Astrocyte (in vitro differentiated cells and primary cell): Measurements from ENCODE around the gene AGTR2. TPM values are rescaled to one million over a fixed set of nuclear protein-coding genes. Genes with fewer than 3 reads are reported as not detected.

Experiments used
- DNase-seq: peaks from one replicate; pipeline ENCODE4 v3.0.0-alpha.2; 2010; ENCODE audit warnings: low read depth
- FAIRE-seq: peaks from 2 replicates; lab custom pipeline; 2011; peaks lifted over from hg19 to GRCh38; lab: Jason Lieb, UNC
- H2AFZ ChIP-seq: 2 replicates; pipeline ENCODE4 v1.6.0; 2012; ENCODE audit warnings: low read depth, low read length, inconsistent platforms
- H3K27ac ChIP-seq: 2 replicates; pipeline ENCODE4 v1.5.1; 2011; ENCODE audit warnings: low read depth, low read length, inconsistent platforms
- H3K27me3 ChIP-seq: 2 replicates; pipeline ENCODE4 v1.6.0; 2011; ENCODE audit warnings: low read length, inconsistent platforms; ENCODE audit not compliant: insufficient read depth
- H3K36me3 ChIP-seq: 2 replicates; pipeline ENCODE4 v1.5.1; 2011; ENCODE audit warnings: low read length, inconsistent platforms; ENCODE audit not compliant: insufficient read depth
- H3K4me1 ChIP-seq: 2 replicates; pipeline ENCODE4 v1.5.1; 2011; ENCODE audit warnings: low read length, inconsistent platforms; ENCODE audit not compliant: insufficient read depth
- H3K4me2 ChIP-seq: 2 replicates; pipeline ENCODE4 v1.6.0; 2012; ENCODE audit warnings: low read length, inconsistent platforms
- H3K4me3 ChIP-seq: 2 replicates; pipeline ENCODE4 v1.5.1; 2011; ENCODE audit warnings: low read depth, mild to moderate bottlenecking, low read length, inconsistent platforms; ENCODE audit not compliant: insufficient read depth
- H3K79me2 ChIP-seq: 2 replicates; pipeline ENCODE4 v1.6.0; 2012; ENCODE audit warnings: mild to moderate bottlenecking, low read length, inconsistent platforms; ENCODE audit not compliant: insufficient read depth
- H3K9ac ChIP-seq: 2 replicates; pipeline ENCODE4 v1.6.0; 2012; ENCODE audit warnings: mild to moderate bottlenecking, low read length, inconsistent platforms
- H3K9me3 ChIP-seq: 2 replicates; pipeline ENCODE4 v1.5.1; 2012; ENCODE audit warnings: low read depth, mild to moderate bottlenecking, low read length, inconsistent platforms; ENCODE audit not compliant: insufficient read depth
- H4K20me1 ChIP-seq: 2 replicates; pipeline ENCODE4 v1.6.0; 2012; ENCODE audit warnings: low read length, inconsistent platforms; ENCODE audit not compliant: insufficient read depth
- H3K27ac Mint-ChIP-seq: one replicate; pipeline ENCODE4 v1.8.0; 2021; ENCODE audit warnings: mild to moderate bottlenecking, mixed read lengths; ENCODE audit not compliant: unreplicated experiment
- H3K27me3 Mint-ChIP-seq: one replicate; pipeline ENCODE4 v1.8.0; 2021; ENCODE audit warnings: low read depth, mixed read lengths; ENCODE audit not compliant: unreplicated experiment
- H3K36me3 Mint-ChIP-seq: one replicate; pipeline ENCODE4 v1.8.0; 2021; ENCODE audit warnings: low read depth, mixed read lengths; ENCODE audit not compliant: unreplicated experiment
- H3K4me1 Mint-ChIP-seq: one replicate; pipeline ENCODE4 v1.8.0; 2021; ENCODE audit warnings: low read depth, mixed read lengths; ENCODE audit not compliant: unreplicated experiment
- H3K4me3 Mint-ChIP-seq: one replicate; pipeline ENCODE4 v1.8.0; 2021; ENCODE audit warnings: mild to moderate bottlenecking, moderate library complexity, mixed read lengths; ENCODE audit not compliant: unreplicated experiment
- H3K9me3 Mint-ChIP-seq: one replicate; pipeline ENCODE4 v1.8.0; 2021; ENCODE audit warnings: mild to moderate bottlenecking, mixed read lengths; ENCODE audit not compliant: unreplicated experiment
- CTCF ChIP-seq: IDR thresholded peaks from 2 replicates; pipeline ENCODE4 v1.5.1; 2011; ENCODE audit warnings: low read depth, mild to moderate bottlenecking, inconsistent platforms, low read length, moderate library complexity; ENCODE audit not compliant: insufficient read depth
- EZH2 ChIP-seq: IDR thresholded peaks from 2 replicates; pipeline ENCODE4 v1.6.1; 2012; ENCODE audit warnings: mild to moderate bottlenecking, low read length, inconsistent platforms; ENCODE audit not compliant: insufficient read depth
- total RNA-seq: library from RNA; stranded (reverse); gene quantifications from 2 replicates; pipeline ENCODE4 v1.2.1, GENCODE V29; 2021

The AGTR2 gene
- total RNA-seq, 1 donor from 2014 or later, result not detected

- H4K20me1 ChIP-seq, result no peaks in the 10 kb centered on the region
- no peak overlapping the region for H3K27ac ChIP-seq
- no peaks in the 10 kb centered on the region for H3K4me1 ChIP-seq
- H3K36me3 ChIP-seq, result no peaks in the 10 kb centered on the region
- H3K79me2 ChIP-seq, result no peaks in the 10 kb centered on the region
- FAIRE-seq, result no peak
- Mint-ChIP-seq H3K27ac (no peak overlapping the region), H3K36me3 (no peaks in the 10 kb centered on the region), H3K4me1 (no peaks in the 10 kb centered on the region), H3K27me3 (no peaks in the 10 kb centered on the region), H3K4me3 (no peak overlapping the region), H3K9me3 (peaks cover 2% of the 10 kb centered on the region)
- no peak overlapping the region for H3K4me2 ChIP-seq
- H3K9me3 ChIP-seq, result no peaks in the 10 kb centered on the region
- no peak overlapping the region for H3K9ac ChIP-seq
- H2AFZ ChIP-seq, result no peak overlapping the region
- no peak overlapping the region for H3K4me3 ChIP-seq
- DNase-seq, result no peak
- no peaks in the 10 kb centered on the region for H3K27me3 ChIP-seq
- no peak for TF ChIP-seq CTCF
- TF ChIP-seq EZH2, result no peak
Observed at GRCh38 chrX:116185163-116185562, 14.6 kb downstream of the AGTR2 start.

GRCh38 chrX:116194649-116195048 lies 24.1 kb downstream of the AGTR2 start:
- no peak overlapping the region for H3K27ac ChIP-seq
- Mint-ChIP-seq H3K27me3 (no peaks in the 10 kb centered on the region), H3K4me1 (no peaks in the 10 kb centered on the region), H3K36me3 (no peaks in the 10 kb centered on the region), H3K4me3 (no peak overlapping the region), H3K27ac (no peak overlapping the region), H3K9me3 (no peaks in the 10 kb centered on the region)
- H3K4me3 ChIP-seq, result no peak overlapping the region
- H3K9me3 ChIP-seq, result no peaks in the 10 kb centered on the region
- H3K9ac ChIP-seq, result no peak overlapping the region
- H3K79me2 ChIP-seq, result no peaks in the 10 kb centered on the region
- H4K20me1 ChIP-seq, result no peaks in the 10 kb centered on the region
- H3K4me2 ChIP-seq, result no peak overlapping the region
- FAIRE-seq, result peak; percentile 5
- H3K4me1 ChIP-seq, result no peaks in the 10 kb centered on the region
- TF ChIP-seq EZH2 (no peak), CTCF (no peak)
- no peak overlapping the region for H2AFZ ChIP-seq
- no peaks in the 10 kb centered on the region for H3K36me3 ChIP-seq
- DNase-seq, result no peak
- no peaks in the 10 kb centered on the region for H3K27me3 ChIP-seq

- Mint-ChIP-seq H3K9me3 (no peaks in the 10 kb centered on the region), H3K4me1 (no peaks in the 10 kb centered on the region), H3K4me3 (no peak overlapping the region), H3K36me3 (no peaks in the 10 kb centered on the region), H3K27ac (no peak overlapping the region), H3K27me3 (no peaks in the 10 kb centered on the region)
- no peak overlapping the region for H3K4me2 ChIP-seq
- H3K27ac ChIP-seq, result no peak overlapping the region
- H3K9ac ChIP-seq, result no peak overlapping the region
- FAIRE-seq (peak; percentile 97), DNase-seq (no peak)
- TF ChIP-seq EZH2 (no peak), CTCF (no peak)
- H2AFZ ChIP-seq, result no peak overlapping the region
- H3K27me3 ChIP-seq, result no peaks in the 10 kb centered on the region
- no peak overlapping the region for H3K4me3 ChIP-seq
- H3K4me1 ChIP-seq, result no peaks in the 10 kb centered on the region
- H3K9me3 ChIP-seq, result no peaks in the 10 kb centered on the region
- H3K79me2 ChIP-seq, result no peaks in the 10 kb centered on the region
- H3K36me3 ChIP-seq, result no peaks in the 10 kb centered on the region
- no peaks in the 10 kb centered on the region for H4K20me1 ChIP-seq
Observed at GRCh38 chrX:116198235-116198634, 27.7 kb downstream of the AGTR2 start.
